Keratinocyte (primary cell): ENCODE results near the gene TGFB1I1.

ENCODE experiments used
- EZH2 ChIP-seq: IDR thresholded peaks from one replicate; pipeline ENCODE4 v1.6.1; 2012; ENCODE audit warnings: inconsistent platforms, mild to moderate bottlenecking, low read length, moderate library complexity
- TF ChIP-seq, protein P1 (sequence below), 3 experiments: IDR thresholded peaks in 1 of 3; conservative IDR thresholded peaks in 1 of 3; optimal IDR thresholded peaks in 1 of 3; 2 replicates in 2 of 3; 3 replicates in 1 of 3; pipeline versions ENCODE3 to v1.5.1; 2011; ENCODE audit warnings: low read length in 3 of 3, mild to moderate bottlenecking in 3 of 3, moderate library complexity in 2 of 3, control low read depth in 1 of 3, inconsistent platforms in 1 of 3; ENCODE audit not compliant: insufficient read depth in 2 of 3; ENCODE audit errors: extremely low read depth in 1 of 3

DNA sequence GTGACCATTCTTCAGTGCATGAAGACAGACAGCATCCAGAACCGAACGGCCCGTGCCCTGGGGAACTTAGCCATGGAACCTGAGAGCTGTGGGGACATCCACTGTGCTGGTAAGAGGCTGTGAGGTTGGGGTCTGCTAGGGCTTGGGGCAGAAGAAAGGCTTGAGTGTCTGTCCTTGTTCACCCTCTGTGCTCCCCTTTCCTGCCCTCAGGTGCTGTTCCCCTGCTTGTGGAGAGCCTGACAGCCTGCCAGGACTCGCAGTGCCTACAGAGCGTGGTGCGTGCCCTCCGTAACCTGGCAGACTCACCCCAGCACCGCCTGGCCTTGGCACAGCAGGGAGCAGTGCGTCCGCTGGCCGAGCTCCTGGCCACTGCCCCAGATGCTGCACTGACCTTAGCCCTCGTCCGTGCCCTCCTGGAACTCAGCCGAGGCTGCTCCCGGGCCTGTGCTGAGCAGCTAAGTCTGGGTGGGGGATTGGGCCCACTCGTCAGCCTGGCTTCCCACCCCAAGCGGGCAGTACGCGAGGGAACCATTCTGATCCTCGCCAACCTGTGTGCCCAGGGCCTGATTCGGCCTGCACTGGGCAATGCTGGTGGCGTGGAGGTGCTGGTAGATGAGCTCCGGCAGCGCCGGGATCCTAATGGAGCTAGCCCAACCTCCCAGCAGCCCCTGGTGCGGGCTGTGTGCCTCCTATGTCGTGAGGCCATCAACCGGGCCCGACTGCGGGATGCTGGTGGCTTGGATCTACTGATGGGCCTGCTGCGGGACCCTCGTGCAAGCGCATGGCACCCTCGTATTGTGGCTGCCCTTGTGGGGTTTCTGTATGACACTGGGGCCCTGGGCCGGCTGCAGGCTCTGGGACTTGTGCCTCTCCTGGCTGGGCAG, 9.8 kb upstream of the TGFB1I1 start:
- TF ChIP-seq, protein P1, sequence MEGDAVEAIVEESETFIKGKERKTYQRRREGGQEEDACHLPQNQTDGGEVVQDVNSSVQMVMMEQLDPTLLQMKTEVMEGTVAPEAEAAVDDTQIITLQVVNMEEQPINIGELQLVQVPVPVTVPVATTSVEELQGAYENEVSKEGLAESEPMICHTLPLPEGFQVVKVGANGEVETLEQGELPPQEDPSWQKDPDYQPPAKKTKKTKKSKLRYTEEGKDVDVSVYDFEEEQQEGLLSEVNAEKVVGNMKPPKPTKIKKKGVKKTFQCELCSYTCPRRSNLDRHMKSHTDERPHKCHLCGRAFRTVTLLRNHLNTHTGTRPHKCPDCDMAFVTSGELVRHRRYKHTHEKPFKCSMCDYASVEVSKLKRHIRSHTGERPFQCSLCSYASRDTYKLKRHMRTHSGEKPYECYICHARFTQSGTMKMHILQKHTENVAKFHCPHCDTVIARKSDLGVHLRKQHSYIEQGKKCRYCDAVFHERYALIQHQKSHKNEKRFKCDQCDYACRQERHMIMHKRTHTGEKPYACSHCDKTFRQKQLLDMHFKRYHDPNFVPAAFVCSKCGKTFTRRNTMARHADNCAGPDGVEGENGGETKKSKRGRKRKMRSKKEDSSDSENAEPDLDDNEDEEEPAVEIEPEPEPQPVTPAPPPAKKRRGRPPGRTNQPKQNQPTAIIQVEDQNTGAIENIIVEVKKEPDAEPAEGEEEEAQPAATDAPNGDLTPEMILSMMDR (optimal IDR thresholded peaks at IDR 0.05 in 1 of 3, IDR thresholded peaks at IDR 0.05 in 1 of 3, conservative IDR thresholded peaks at IDR 0.05 in 1 of 3; ENCODE audit: extremely low read depth in 1 of 3, insufficient read depth in 2 of 3, low read length in 3 of 3): no peak
- TF ChIP-seq EZH2: no peak
